Neuron (in vitro differentiated cells): ENCODE measurements around the gene NLGN1.
"Not testable (repeated sequence)": the region's sequence is repeated elsewhere in the genome, so short reads cannot be mapped to it uniquely, and the experiment has no call there.

Source experiments
- H2AFZ ChIP-seq: one replicate; pipeline ENCODE4 v1.6.1; 2013; ENCODE audit warnings: low read depth, mild to moderate bottlenecking, inconsistent platforms, low read length, moderate library complexity
- H3K27me3 ChIP-seq: one replicate; pipeline ENCODE4 v1.6.1; 2013; ENCODE audit warnings: low read length; ENCODE audit not compliant: insufficient read depth
- H3K36me3 ChIP-seq: one replicate; pipeline ENCODE4 v1.6.1; 2013; ENCODE audit warnings: low read length; ENCODE audit not compliant: insufficient read depth
- H3K4me1 ChIP-seq: one replicate; pipeline ENCODE4 v1.6.1; 2013; ENCODE audit warnings: low read length; ENCODE audit not compliant: insufficient read depth
- H3K4me3 ChIP-seq: 2 replicates; pipeline ENCODE4 v1.5.1; 2013; ENCODE audit warnings: mild to moderate bottlenecking, low read length, moderate library complexity
- H3K9me3 ChIP-seq: one replicate; pipeline ENCODE4 v1.6.1; 2013; ENCODE audit warnings: low read length

The NLGN1 gene

GRCh38 chr3:173397161-173398110 lies at the start of gene NLGN1:
Gene NLGN1 (plus strand): TSS chr3:173397744.
- H3K4me3 ChIP-seq: peak within 1 kb of the TSS; percentile 86
- H3K27me3 ChIP-seq: no peaks in the 10 kb centered on the region
- H3K4me1 ChIP-seq: peaks cover 13% of the 10 kb centered on the region
- peak within 1 kb of the TSS; percentile 90 for H2AFZ ChIP-seq
- no peaks in the 10 kb centered on the region for H3K36me3 ChIP-seq
- no peaks in the 10 kb centered on the region for H3K9me3 ChIP-seq

GRCh38 chr3:173351886-173352285 lies 45.7 kb upstream of the NLGN1 start:
- Histone ChIP-seq H3K4me3 (no peak overlapping the region), H2AFZ (no peak overlapping the region), H3K9me3 (peaks cover 3% of the 10 kb centered on the region), H3K27me3 (no peaks in the 10 kb centered on the region), H3K36me3 (no peaks in the 10 kb centered on the region), H3K4me1 (no peaks in the 10 kb centered on the region)

GRCh38 chr3:173353137-173353536 lies 44.4 kb upstream of the NLGN1 start:
- H3K4me3 ChIP-seq, H3K36me3 ChIP-seq, H3K27me3 ChIP-seq: not testable (repeated sequence)

GRCh38 chr3:173354124-173354523 lies 43.4 kb upstream of the NLGN1 start:
- no peak overlapping the region for H2AFZ ChIP-seq

More at GRCh38 chr3:173353137-173353536, 44.4 kb upstream of the NLGN1 start:
- H3K4me1 ChIP-seq, H2AFZ ChIP-seq, H3K9me3 ChIP-seq: not testable (repeated sequence)

GRCh38 chr3:173371848-173372487 lies 25.6 kb upstream of the NLGN1 start:
- H2AFZ ChIP-seq: no peak overlapping the region
- no peak overlapping the region for H3K4me3 ChIP-seq
- no peaks in the 10 kb centered on the region for H3K27me3 ChIP-seq
- no peaks in the 10 kb centered on the region for H3K4me1 ChIP-seq
- no peaks in the 10 kb centered on the region for H3K36me3 ChIP-seq
- no peaks in the 10 kb centered on the region for H3K9me3 ChIP-seq

More at GRCh38 chr3:173354124-173354523, 43.4 kb upstream of the NLGN1 start:
- Histone ChIP-seq H3K36me3 (no peaks in the 10 kb centered on the region), H3K27me3 (no peaks in the 10 kb centered on the region), H3K9me3 (peaks cover 3% of the 10 kb centered on the region), H3K4me1 (no peaks in the 10 kb centered on the region), H3K4me3 (no peak overlapping the region)

GRCh38 chr3:173380681-173381080 lies 16.9 kb upstream of the NLGN1 start:
- H2AFZ ChIP-seq: no peak overlapping the region
- no peaks in the 10 kb centered on the region for H3K27me3 ChIP-seq
- H3K4me1 ChIP-seq: no peaks in the 10 kb centered on the region
- H3K36me3 ChIP-seq: no peaks in the 10 kb centered on the region
- H3K4me3 ChIP-seq: no peak overlapping the region
- peaks cover 3% of the 10 kb centered on the region for H3K9me3 ChIP-seq

GRCh38 chr3:173381936-173382335 lies 15.6 kb upstream of the NLGN1 start:
- H3K27me3 ChIP-seq, H2AFZ ChIP-seq, H3K36me3 ChIP-seq, H3K4me1 ChIP-seq, H3K9me3 ChIP-seq, H3K4me3 ChIP-seq: not testable (repeated sequence)

GRCh38 chr3:173395073-173395411 lies 2.5 kb upstream of the NLGN1 start:
- Histone ChIP-seq H3K27me3 (no peaks in the 10 kb centered on the region), H3K4me3 (peak overlapping the region; percentile 86), H2AFZ (peak overlapping the region; percentile 90), H3K9me3 (no peaks in the 10 kb centered on the region), H3K4me1 (peaks cover 13% of the 10 kb centered on the region), H3K36me3 (no peaks in the 10 kb centered on the region)

- H3K4me1 ChIP-seq: peaks cover 13% of the 10 kb centered on the region
- H3K36me3 ChIP-seq: no peaks in the 10 kb centered on the region
- peak overlapping the region; percentile 86 for H3K4me3 ChIP-seq
- H3K27me3 ChIP-seq: no peaks in the 10 kb centered on the region
- no peaks in the 10 kb centered on the region for H3K9me3 ChIP-seq
- peak overlapping the region; percentile 90 for H2AFZ ChIP-seq
Measured at GRCh38 chr3:173395412-173396181, 1.9 kb upstream of the NLGN1 start.

- Histone ChIP-seq H2AFZ (peak overlapping the region; percentile 90), H3K4me1 (peaks cover 13% of the 10 kb centered on the region), H3K9me3 (no peaks in the 10 kb centered on the region), H3K36me3 (no peaks in the 10 kb centered on the region), H3K4me3 (peak overlapping the region; percentile 86), H3K27me3 (no peaks in the 10 kb centered on the region)
Measured at GRCh38 chr3:173396191-173397041, 1.1 kb upstream of the NLGN1 start.

GRCh38 chr3:173398111-173398479 lies 551 bp downstream of the NLGN1 start:
- Histone ChIP-seq H3K4me1 (peaks cover 13% of the 10 kb centered on the region), H3K36me3 (no peaks in the 10 kb centered on the region), H3K4me3 (peak overlapping the region; percentile 86), H3K9me3 (no peaks in the 10 kb centered on the region), H2AFZ (peak overlapping the region; percentile 90), H3K27me3 (no peaks in the 10 kb centered on the region)

GRCh38 chr3:173399044-173399443 lies 1.5 kb downstream of the NLGN1 start:
- Histone ChIP-seq H3K4me1 (peaks cover 13% of the 10 kb centered on the region), H2AFZ (peak overlapping the region; percentile 90), H3K36me3 (no peaks in the 10 kb centered on the region), H3K27me3 (no peaks in the 10 kb centered on the region), H3K4me3 (peak overlapping the region; percentile 86), H3K9me3 (no peaks in the 10 kb centered on the region)
